Right kidney (tissue), 9 donors: ENCODE results near the gene HLF.

Experiments used
- DNase-seq: peaks from one replicate; pipeline ENCODE4 v3.0.0-alpha.2; 2016
- long read RNA-seq, 8 donors: transcript quantifications; one replicate each; lab custom pipeline, GENCODE V29; 2026

HLF gene, protein sequence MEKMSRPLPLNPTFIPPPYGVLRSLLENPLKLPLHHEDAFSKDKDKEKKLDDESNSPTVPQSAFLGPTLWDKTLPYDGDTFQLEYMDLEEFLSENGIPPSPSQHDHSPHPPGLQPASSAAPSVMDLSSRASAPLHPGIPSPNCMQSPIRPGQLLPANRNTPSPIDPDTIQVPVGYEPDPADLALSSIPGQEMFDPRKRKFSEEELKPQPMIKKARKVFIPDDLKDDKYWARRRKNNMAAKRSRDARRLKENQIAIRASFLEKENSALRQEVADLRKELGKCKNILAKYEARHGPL
- long read RNA-seq, donor 1, partial matches to known transcripts: 0 of 1 reads
- long read RNA-seq, donor 1, other reads (novel, unspliced or antisense): 0 of 1 reads
- long read RNA-seq, donor 2, full-length matches to known transcripts: 4 of 4 reads
- long read RNA-seq, donor 2, partial matches to known transcripts: 0 of 4 reads
- long read RNA-seq, donor 2, other reads (novel, unspliced or antisense): 0 of 4 reads
- long read RNA-seq, donor 3, full-length matches to known transcripts: 1 of 1 reads
- long read RNA-seq, donor 3, partial matches to known transcripts: 0 of 1 reads
- long read RNA-seq, donor 3, other reads (novel, unspliced or antisense): 0 of 1 reads
- long read RNA-seq, donor 4: 0 reads
- long read RNA-seq, donor 5, full-length matches to known transcripts: 1 of 1 reads
- long read RNA-seq, donor 5, partial matches to known transcripts: 0 of 1 reads
- long read RNA-seq, donor 5, other reads (novel, unspliced or antisense): 0 of 1 reads
- long read RNA-seq, donor 6, full-length matches to known transcripts: 1 of 1 reads
- long read RNA-seq, donor 6, partial matches to known transcripts: 0 of 1 reads
- long read RNA-seq, donor 6, other reads (novel, unspliced or antisense): 0 of 1 reads
- long read RNA-seq, donor 7: 0 reads
- long read RNA-seq, donor 8, partial matches to known transcripts: 0 of 2 reads
- long read RNA-seq, donor 8, other reads (novel, unspliced or antisense): 0 of 2 reads

DNA sequence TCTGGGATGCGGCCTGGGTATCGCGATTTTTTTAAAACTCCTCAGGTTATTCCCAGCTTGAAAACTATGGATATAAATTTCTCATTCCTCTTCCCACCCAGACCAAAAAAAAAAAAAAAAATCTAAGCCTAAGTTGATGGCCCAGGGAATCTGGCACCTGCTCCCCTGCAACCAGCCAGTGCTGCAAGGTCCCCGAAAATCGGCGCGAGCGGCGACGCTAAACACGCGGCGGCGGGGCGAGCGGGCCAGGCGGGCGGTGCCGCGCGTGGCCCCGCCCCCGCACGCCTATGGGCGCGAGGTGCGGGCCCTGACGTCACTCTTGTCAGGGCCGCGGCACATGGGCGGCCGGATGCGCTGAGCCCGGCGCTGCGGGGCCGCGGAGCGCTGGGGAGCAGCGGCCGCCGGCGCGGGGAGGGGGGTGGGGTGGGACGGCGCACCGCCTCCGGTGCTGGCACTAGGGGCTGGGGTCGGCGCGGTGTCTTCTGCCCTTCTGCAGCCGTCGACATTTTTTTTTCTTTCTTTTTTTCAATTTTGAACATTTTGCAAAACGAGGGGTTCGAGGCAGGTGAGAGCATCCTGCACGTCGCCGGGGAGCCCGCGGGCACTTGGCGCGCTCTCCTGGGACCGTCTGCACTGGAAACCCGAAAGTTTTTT, at the start of gene HLF:
HLF (plus strand) TSS at position 316 of the 654 bp plus-strand sequence. CDS start 525 bp downstream, outside the sequence.
- DNase-seq: peak; percentile 61

GRCh38 chr17:55215711-55216110, 49.0 kb upstream of the HLF start:
- DNase-seq: no peak

- no peak for DNase-seq
Measured at GRCh38 chr17:55216888-55217287, 47.9 kb upstream of the HLF start.

GRCh38 chr17:55219459-55219858, 45.3 kb upstream of the HLF start:
- DNase-seq: no peak

DNA sequence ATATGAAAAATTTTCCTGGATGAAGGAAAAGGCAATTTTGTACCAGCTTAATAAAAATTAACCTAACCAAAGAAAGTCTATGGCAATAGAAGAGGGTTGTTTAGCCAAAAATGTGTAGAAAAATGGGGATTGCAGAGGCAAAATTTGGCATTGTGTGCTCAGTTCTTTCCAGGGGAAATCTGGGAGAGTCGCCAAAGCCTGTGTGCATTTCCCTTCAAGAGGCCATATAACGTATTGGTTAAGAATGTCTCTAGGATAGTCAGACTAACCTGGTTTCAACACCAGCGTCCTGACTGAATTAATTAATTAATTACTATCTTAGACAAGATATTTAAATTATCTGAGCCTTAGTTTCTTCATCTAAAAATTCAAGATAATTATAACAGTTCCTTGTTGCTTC, 44.8 kb upstream of the HLF start:
- no peak for DNase-seq

GRCh38 chr17:55223524-55223923, 41.2 kb upstream of the HLF start:
- DNase-seq: no peak

DNA sequence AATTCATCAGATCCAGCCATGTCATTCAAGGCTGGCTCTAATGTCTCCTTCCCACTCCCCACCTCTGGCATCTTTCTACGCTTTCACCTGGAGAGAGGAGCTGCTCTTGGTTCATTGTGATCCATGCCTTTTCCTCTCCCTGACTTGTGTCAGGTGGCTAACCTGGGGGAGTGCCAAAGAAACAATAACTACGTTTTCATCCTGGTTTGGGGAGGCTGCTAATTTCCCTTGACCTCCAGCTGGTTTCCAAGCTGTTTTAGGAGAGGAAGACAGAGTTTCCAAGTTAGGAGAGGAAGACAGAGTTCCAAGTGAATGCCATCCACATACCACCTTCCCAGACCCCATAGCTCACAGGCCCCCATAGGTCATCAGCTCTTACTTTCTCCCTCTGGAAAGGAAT, 40.0 kb upstream of the HLF start:
- DNase-seq: no peak

- no peak for DNase-seq
Measured at GRCh38 chr17:55225237-55225636, 39.5 kb upstream of the HLF start.

DNA sequence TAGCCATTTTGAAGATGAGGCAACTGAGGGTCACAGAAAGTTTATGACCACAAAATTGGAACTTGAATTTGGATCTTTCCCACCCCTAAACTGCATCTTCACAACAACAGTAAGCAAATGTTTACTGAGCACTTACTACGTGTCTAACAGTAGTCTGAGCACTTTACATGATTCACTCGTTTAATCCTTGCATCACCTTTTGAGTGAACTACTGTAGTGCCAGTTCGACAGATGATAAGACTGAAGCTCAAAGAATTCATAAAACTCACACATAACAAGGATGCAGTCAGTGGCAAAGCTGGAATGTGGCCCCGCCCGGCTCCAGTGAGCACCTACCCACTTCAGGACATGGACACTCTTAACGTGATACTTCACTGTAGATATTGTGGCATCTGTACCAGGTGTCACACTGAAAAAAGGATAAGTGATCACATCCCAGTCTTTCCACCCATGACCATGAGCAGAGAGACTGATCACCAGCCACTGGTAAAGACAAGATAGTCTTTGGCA, 36.0 kb upstream of the HLF start:
- DNase-seq: no peak

GRCh38 chr17:55229276-55229675, 35.5 kb upstream of the HLF start:
- no peak for DNase-seq

- DNase-seq: no peak
Measured at GRCh38 chr17:55230716-55231115, 34.0 kb upstream of the HLF start.

DNA sequence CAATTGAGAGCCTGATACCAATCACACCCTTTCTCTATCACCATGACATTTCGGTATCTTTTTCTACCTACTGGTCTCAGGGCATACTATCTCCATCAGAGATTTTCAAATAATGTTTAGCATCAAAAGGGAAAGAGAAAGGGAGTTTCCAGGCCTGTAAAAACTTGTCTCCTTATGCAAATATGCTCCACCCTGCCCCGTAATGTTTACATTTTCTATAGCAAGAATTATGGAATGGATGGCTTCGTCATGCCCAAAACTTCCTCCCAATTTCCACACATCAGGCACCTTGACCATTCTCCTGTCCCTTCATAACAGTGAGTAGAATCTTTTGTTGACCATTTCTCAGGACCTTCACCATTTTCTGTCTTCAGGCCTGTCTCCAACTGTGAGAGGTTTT, 30.9 kb upstream of the HLF start:
- no peak for DNase-seq

DNA sequence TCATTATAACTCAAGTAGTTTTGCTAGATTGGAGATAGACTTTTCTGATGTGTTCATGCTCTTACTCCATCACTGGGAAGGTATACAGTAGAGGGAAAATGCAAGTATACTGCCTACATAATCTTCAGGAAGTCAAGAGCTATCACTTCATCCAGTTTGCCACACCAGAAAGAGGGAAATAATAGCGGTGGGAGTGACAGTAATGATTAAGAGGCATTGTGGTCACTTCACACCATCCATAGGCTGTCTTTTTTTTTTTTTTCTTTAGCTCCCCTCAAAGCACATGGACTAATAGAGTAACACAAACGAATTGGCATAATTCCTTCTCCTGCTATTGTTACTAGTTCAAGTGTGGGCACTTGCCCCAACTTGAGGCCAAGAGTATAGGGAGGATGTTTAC, 28.4 kb upstream of the HLF start:
- no peak for DNase-seq

GRCh38 chr17:55237268-55237667, 27.5 kb upstream of the HLF start:
- no peak for DNase-seq

DNA sequence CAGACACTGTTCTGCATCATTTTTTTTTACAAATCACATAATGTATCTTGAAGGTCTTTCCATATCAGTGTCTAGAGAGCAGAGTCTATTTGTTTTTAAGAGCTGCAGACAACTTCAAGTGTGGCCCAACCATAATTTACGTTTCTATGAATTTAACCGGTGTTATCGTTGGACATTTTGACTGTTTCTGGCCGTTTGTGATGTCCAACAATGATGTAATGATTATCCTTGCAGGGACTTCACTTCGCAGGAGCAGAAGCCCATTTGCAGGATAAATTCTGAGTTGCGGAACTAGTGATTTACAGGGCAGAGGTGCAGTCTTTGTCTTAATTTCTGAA, 26.9 kb upstream of the HLF start:
- no peak for DNase-seq

GRCh38 chr17:55238179-55238930, 26.4 kb upstream of the HLF start:
- peak; percentile 91 for DNase-seq

DNA sequence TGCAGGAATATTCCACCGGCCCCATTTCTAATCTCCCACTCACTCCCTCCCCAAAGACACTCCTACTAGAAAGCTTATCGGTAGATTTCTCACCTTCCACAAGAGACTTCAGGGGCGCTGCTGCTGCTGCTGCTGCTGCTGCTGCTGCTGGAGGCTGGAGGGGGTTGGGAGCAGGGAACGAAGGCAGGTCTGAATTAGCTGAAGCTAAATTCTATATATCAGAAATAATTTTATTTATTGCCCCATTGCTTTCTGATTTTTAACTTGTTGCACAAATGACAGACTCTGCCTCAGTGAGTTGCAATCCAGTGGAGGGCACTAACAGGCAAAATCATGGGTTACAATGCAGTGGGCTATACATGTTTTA, 25.8 kb upstream of the HLF start:
- no peak for DNase-seq

DNA sequence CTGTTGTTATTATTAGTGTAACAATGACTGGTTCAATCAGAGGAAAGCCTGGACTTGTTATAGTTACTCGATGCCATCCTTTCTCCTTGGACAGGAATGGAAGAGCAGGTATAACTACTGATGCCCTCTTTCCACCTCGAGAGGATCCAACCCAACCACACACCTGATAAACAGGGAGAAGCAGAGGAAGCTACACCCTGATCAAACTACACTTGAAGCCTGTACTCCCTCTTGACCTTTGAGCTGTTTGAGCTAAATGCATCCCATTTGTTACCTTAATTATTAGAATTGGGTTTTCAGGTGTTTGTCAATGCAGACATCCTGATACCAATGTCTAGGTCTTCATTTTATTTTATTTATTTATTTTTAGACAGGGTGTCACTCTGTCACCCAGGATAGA, 23.7 kb upstream of the HLF start:
- DNase-seq: no peak

- no peak for DNase-seq
Measured at GRCh38 chr17:55242476-55242875, 22.3 kb upstream of the HLF start.

DNA sequence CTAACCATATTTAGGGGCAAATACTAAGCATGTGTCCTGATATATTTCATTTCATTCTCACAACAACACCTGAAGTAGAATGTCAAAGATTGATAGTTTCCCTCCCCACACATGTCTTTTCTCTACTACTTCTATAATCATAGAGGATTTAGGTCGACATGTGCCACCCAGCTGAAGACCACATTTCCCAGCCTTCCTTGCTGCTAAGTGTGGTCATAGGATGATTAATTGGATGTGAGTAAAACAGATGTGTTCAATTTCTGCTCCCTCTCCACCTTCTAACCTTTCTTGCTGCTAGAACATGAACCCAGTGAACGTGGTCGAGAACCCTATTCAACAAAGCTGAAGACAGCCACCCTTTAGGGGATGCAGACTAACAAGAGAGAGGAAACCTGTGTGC, 18.8 kb upstream of the HLF start:
- DNase-seq: no peak

DNA sequence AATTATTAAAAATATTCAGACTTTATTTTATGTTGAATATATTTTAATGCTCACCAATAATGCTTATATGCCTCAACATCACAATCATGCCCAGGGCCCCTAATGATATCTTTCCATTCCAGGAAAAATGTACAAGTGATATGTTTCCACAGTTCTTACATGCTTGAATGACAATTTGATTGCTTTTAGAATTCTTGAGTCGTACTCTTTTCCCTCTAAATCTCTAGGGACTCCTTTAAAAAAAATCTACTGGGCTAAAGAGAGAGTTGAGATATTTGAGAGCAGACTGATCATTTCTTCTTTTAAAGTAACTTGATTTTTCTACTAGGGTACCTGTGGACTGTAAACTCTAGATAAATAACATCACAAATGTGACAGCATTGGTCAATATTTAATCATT, 18.2 kb upstream of the HLF start:
- no peak for DNase-seq

- DNase-seq: no peak
Measured at GRCh38 chr17:55248077-55248476, 16.7 kb upstream of the HLF start.
